DMS114 treated with DMSO at 0.1 percent for 48 hours (cell line): Measurements from ENCODE around the gene KIF24.
"Not testable (repeated sequence)": the region's sequence is repeated elsewhere in the genome, so short reads cannot be mapped to it uniquely, and the experiment has no call there.

ENCODE experiments used
- DNase-seq: peaks from one replicate; lab custom pipeline; 2025; ENCODE audit not compliant: unreplicated experiment; lab: John Stamatoyannopoulos, UW

KIF24 gene

GRCh38 chr9:34332076-34332964 is 3.3 kb upstream of the KIF24 start:
- DNase-seq, result peak; percentile 39

DNA sequence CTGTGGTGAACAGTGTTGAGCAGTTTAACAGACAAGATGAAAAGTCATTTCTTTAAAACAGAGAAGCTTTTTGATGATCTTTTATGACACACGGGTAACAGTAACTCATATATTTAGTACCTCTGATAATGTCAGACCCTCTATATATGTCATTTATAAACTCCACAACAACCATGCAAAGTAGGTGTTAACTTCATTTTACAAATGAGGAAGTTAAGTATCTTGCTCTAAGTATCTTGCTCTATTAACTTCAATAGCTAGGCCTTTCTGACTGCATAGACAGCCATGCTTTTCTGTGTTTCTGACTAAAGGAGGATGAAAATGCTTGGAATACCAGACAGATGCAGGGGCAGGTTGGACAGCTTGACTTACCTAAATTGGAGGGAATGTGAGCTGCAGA is 2.1 kb upstream of the KIF24 start:
- no peak for DNase-seq

DNA sequence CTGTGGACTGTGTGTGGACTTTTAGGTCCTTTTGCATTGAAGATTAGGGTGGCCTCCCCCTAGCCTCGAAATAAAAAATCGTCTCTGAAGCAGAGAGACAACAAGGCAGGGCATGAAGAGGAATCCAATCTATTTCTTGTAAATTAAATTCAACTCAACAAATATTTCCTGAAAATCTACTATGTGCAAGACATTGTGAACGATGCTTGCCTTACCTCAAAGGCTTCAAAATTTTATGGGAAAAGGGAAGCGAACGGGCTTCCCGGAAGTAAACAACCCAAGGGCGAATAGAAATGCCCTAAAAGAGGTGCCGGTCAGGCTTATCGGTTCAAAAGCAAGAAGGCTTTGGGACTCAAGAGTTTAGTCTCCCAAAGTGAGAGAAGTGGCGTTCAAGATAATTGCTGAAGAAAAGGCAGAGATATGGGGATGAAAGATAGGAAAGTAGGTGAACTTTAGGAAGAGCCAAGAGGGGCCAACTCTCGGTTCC is 525 bp downstream of the KIF24 start:
- peak; percentile 78 for DNase-seq

- DNase-seq, result no peak
These were observed 2.4 kb downstream of the KIF24 start for GRCh38 chr9:34326690-34327089.

DNA sequence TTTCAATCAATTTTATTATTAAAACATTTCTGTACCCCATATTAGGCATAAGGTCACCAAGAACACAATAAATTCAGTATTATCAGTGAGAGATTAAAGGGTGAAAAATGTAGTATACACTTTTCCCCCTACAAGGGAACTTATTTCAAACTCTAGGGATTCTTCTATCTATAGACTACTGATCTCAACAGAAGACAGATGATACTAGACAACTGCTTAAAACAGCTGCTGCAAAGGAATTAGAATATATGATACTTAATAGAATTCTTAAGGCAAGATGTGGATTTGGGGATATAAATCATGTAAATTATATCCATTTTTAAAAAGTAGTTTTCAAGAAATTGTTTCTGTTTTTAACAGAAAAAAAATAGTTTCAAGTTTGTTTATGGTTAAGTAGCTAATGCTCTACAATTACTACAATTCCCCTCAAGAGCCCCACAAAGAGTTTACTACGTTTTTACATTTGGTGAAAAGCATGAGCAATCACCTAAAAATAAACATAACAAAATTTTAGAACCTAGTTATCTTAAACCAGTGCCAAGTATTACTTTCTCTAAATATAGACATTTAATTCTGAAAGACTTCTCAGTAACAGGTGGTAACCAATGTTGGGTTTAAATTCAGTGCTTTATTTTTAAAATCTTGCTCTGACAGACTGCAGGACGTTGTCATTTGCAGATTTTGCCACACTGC is 6.0 kb downstream of the KIF24 start:
- DNase-seq, result no peak

DNA sequence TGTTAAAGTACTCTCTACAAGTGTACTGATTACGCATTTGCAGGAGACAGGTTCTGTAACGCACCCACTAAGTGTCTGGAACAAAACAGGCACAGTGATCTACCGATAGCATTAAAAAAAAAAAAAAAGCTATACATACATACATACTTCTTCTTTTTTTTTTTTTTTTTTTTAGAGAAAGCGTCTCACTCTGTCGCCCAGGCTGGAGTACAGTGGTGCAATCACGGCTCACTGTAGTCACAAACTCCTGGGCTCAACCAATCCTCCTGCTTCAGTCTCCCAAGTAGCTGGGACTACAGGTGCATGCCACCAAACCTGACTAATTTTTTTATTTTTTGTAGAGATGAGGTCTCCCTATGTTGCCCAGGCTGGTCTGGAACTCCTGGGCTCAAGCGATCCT is 7.6 kb downstream of the KIF24 start:
- DNase-seq, result no peak

GRCh38 chr9:34318163-34318790 is 10.8 kb downstream of the KIF24 start:
- DNase-seq, result no peak

- DNase-seq, result no peak
These were observed 11.6 kb downstream of the KIF24 start for GRCh38 chr9:34317436-34317835.

DNA sequence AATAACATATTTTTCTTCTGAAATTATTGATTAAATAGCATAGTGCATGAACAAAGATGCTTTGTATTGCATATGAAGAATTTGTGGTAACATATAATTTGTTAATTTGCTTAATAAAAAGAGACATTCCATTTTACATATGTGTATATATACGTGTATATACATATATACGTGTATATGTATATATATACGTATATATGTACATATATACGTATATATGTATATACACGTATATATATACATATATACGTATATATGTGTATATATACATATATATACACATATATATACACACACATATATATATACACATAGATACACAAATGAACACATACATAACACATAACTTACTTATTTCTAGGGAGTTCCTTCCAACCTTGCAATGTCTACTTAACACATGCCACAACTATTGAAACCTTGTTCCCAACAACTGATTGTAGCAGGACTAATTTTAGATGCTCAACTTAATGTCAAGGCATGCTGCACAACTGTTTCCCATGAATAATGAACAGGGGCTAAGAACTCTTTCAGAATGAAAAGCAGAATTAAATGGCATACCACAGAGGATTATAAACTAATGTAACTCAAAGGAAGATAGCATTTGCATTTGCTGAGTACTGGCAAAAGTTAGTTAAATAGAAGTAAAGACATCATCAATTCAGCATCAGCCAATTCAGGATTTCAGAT is 17.4 kb downstream of the KIF24 start:
- DNase-seq, result no peak

- no peak for DNase-seq
These were observed 18.9 kb downstream of the KIF24 start for GRCh38 chr9:34310215-34310614.

GRCh38 chr9:34308316-34308715 is 20.8 kb downstream of the KIF24 start:
- DNase-seq, result not testable (repeated sequence)

DNA sequence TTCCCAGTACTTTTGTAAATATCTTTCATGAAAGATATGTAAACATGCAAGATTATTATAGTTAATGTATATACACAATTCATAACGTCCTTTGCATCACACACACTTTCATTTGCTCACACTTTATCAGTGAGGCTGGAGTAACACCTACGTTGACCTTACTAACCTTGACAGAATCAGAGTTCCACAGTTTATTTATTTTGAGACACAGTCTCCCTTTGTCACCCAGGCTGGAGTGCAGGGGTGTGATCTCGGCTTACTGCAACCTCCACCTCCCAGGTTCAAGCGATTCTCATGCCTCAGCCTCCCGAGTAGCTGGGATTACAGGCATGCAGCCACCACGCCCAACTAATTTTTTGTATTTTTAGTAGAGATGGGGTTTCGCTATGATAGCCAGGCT is 28.0 kb downstream of the KIF24 start:
- not testable (repeated sequence) for DNase-seq

DNA sequence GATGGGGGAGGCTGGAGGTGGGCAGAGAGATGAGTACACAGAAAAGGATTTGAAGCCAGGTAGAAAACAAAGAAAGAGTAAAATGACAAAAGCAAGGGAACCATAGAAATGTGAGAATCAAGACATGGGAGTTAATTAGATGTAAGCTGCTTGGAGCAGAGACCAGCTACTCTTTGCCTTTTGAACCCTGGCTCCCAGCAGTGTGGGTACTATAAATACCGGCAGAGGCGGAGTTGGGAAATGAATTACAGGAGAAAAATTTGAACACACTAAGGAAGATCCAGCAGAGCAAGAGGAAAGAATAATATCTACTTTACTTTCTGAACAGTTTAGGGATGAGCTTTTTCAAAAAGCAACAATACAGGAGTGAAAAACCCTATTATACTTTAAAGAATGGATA is 36.5 kb downstream of the KIF24 start:
- DNase-seq, result no peak

GRCh38 chr9:34291423-34291822 is 37.6 kb downstream of the KIF24 start:
- no peak for DNase-seq

DNA sequence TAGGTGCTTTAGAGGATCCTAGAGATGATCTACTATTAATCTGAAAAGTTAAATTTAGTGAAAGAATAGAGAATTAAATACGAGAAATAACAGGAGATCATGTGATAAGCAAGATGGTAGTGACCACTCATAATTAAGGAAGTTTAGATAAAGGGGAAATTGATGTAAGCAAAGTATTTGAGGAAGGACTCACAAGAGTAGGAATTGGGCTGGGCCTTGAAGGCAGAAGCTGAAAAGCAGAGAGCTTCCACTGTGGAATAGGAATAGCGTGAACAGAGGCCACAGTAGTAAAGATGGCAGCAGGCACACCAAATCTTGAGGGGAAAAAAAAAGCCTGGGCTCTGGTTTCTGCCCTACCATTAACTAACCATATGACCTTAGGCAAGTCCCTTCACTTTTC is 38.0 kb downstream of the KIF24 start:
- no peak for DNase-seq

- no peak for DNase-seq
These were observed 39.9 kb downstream of the KIF24 start for GRCh38 chr9:34289159-34289558.

DNA sequence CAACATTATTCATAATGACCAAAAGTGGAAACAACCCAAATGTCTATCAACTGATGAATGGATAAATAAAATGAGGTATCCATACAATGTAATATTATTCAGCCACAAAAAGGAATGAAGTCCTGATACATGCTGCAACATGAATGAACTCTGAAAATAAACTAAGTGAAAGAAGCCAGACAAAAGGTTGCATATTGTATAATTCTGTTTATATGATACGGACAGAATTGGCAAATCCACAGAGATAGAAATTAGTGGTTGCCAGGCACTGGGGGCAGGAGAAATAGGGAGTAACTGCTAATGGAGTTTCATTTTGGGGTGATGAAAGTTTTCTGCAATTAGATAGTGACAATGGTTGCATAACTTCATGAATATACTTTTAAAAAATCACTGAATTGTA is 47.0 kb downstream of the KIF24 start:
- DNase-seq, result no peak

GRCh38 chr9:34279411-34279810 is 49.7 kb downstream of the KIF24 start:
- DNase-seq, result no peak
